ENCODE results near the gene SPSB2.

Gene SPSB2

GRCh38 chr12:6840761-6841515 is 32.2 kb downstream of the SPSB2 start, which contains the start of gene GNB3:
GNB3 (plus strand) TSS chr12:6840925; CDS start chr12:6841288, 363 bp downstream.
- Histone ChIP-seq H3K27ac (ENCODE audit: low read depth, low read length, poor library complexity, severe bottlenecking) (peak within 1 kb of the TSS; percentile 94), H3K4me2 (ENCODE audit: low read length) (peak within 1 kb of the TSS; percentile 61), H3K4me3 (ENCODE audit: low read depth, low read length, poor library complexity, severe bottlenecking) (peak within 1 kb of the TSS; percentile 36), H3K9me2 (ENCODE audit: low read depth, low read length) (no peaks in the 10 kb centered on the region), H3K9me3 (ENCODE audit: low read length) (no peaks in the 10 kb centered on the region), H3K9ac (ENCODE audit: low read length) (peak within 1 kb of the TSS; percentile 58), H3K27me3 (ENCODE audit: insufficient read depth, low read length) (no peaks in the 10 kb centered on the region; the same call in 1 of the 2 replicates), H3F3A (ENCODE audit: insufficient read depth, low read length) (0 out of 2 replicates have a peak, but pooled peaks cover 3% of the 10 kb centered on the region), H3K36me3 (ENCODE audit: insufficient read depth, low read length) (peaks cover under 1% of the 10 kb centered on the region; the same call in 1 of the 2 replicates), H2AFZ (ENCODE audit: low read length) (no peak within 1 kb of the TSS), H4K20me1 (ENCODE audit: insufficient read depth, low read length) (no peaks in the 10 kb centered on the region), H3K79me2 (ENCODE audit: insufficient read depth, low read length) (no peaks in the 10 kb centered on the region), H3K4me1 (ENCODE audit: insufficient read depth, low read length, severe bottlenecking) (peaks cover 41% of the 10 kb centered on the region)
- TF ChIP-seq EZH2 (IDR thresholded peaks at IDR 0.05; ENCODE audit: borderline replicate concordance, low read length) (no peak), CTCF (IDR thresholded peaks at IDR 0.05; ENCODE audit: low read length) (no peak)

GRCh38 chr12:6840330-6840729 is 32.8 kb downstream of the SPSB2 start:
- H3K27ac ChIP-seq (ENCODE audit: low read depth, low read length, poor library complexity, severe bottlenecking): peak overlapping the region; percentile 94
- peak overlapping the region; percentile 58 for H3K9ac ChIP-seq (ENCODE audit: low read length)
- H3K9me3 ChIP-seq (ENCODE audit: low read length): no peaks in the 10 kb centered on the region
- H3K36me3 ChIP-seq (ENCODE audit: insufficient read depth, low read length): no peaks in the 10 kb centered on the region
- peak overlapping the region; percentile 36 for H3K4me3 ChIP-seq (ENCODE audit: low read depth, low read length, poor library complexity, severe bottlenecking)
- TF ChIP-seq EZH2 (IDR thresholded peaks at IDR 0.05; ENCODE audit: borderline replicate concordance, low read length): no peak
- TF ChIP-seq CTCF (IDR thresholded peaks at IDR 0.05; ENCODE audit: low read length): no peak
- no peaks in the 10 kb centered on the region for H4K20me1 ChIP-seq (ENCODE audit: insufficient read depth, low read length)
- H3K9me2 ChIP-seq (ENCODE audit: low read depth, low read length): no peaks in the 10 kb centered on the region
- H3K4me2 ChIP-seq (ENCODE audit: low read length): peak overlapping the region; percentile 61
- H2AFZ ChIP-seq (ENCODE audit: low read length): no peak overlapping the region
- peaks cover 44% of the 10 kb centered on the region for H3K4me1 ChIP-seq (ENCODE audit: insufficient read depth, low read length, severe bottlenecking)
- no peaks in the 10 kb centered on the region; the same call in 1 of the 2 replicates for H3K27me3 ChIP-seq (ENCODE audit: insufficient read depth, low read length)
- H3K79me2 ChIP-seq (ENCODE audit: insufficient read depth, low read length): no peaks in the 10 kb centered on the region
- H3F3A ChIP-seq (ENCODE audit: insufficient read depth, low read length): 0 out of 2 replicates have a peak, but pooled peaks cover 3% of the 10 kb centered on the region

- Histone ChIP-seq H3K9ac (ENCODE audit: low read length) (peak overlapping the region; percentile 58), H3K9me3 (ENCODE audit: low read length) (no peaks in the 10 kb centered on the region), H3K4me3 (ENCODE audit: low read depth, low read length, poor library complexity, severe bottlenecking) (peak overlapping the region; percentile 36), H3K79me2 (ENCODE audit: insufficient read depth, low read length) (no peaks in the 10 kb centered on the region), H3K4me1 (ENCODE audit: insufficient read depth, low read length, severe bottlenecking) (peaks cover 44% of the 10 kb centered on the region), H3K27ac (ENCODE audit: low read depth, low read length, poor library complexity, severe bottlenecking) (peak overlapping the region; percentile 94), H2AFZ (ENCODE audit: low read length) (no peak overlapping the region), H3K9me2 (ENCODE audit: low read depth, low read length) (no peaks in the 10 kb centered on the region), H3F3A (ENCODE audit: insufficient read depth, low read length) (no peaks in the 10 kb centered on the region), H4K20me1 (ENCODE audit: insufficient read depth, low read length) (no peaks in the 10 kb centered on the region), H3K27me3 (ENCODE audit: insufficient read depth, low read length) (no peaks in the 10 kb centered on the region; the same call in 1 of the 2 replicates), H3K36me3 (ENCODE audit: insufficient read depth, low read length) (no peaks in the 10 kb centered on the region), H3K4me2 (ENCODE audit: low read length) (peak overlapping the region; percentile 61)
- no peak for TF ChIP-seq EZH2 (IDR thresholded peaks at IDR 0.05; ENCODE audit: borderline replicate concordance, low read length)
- TF ChIP-seq CTCF (IDR thresholded peaks at IDR 0.05; ENCODE audit: low read length): no peak
These were observed 33.5 kb downstream of the SPSB2 start for GRCh38 chr12:6839482-6840201.
